Stimulated activated CD4-positive, alpha-beta T cell treated with anti-CD3 and anti-CD28 coated beads, Interleukin-2, amount 100 ng/mL, for 24 hours (primary cell): Measurements from ENCODE around the gene GNAO1.
"Not testable (repeated sequence)": the region's sequence is repeated elsewhere in the genome, so short reads cannot be mapped to it uniquely, and the experiment has no call there.

Source experiments
- DNase-seq, 2 donors: peaks; one replicate each; pipeline ENCODE4 v3.0.0-alpha.2; 2020

GNAO1 gene

DNA sequence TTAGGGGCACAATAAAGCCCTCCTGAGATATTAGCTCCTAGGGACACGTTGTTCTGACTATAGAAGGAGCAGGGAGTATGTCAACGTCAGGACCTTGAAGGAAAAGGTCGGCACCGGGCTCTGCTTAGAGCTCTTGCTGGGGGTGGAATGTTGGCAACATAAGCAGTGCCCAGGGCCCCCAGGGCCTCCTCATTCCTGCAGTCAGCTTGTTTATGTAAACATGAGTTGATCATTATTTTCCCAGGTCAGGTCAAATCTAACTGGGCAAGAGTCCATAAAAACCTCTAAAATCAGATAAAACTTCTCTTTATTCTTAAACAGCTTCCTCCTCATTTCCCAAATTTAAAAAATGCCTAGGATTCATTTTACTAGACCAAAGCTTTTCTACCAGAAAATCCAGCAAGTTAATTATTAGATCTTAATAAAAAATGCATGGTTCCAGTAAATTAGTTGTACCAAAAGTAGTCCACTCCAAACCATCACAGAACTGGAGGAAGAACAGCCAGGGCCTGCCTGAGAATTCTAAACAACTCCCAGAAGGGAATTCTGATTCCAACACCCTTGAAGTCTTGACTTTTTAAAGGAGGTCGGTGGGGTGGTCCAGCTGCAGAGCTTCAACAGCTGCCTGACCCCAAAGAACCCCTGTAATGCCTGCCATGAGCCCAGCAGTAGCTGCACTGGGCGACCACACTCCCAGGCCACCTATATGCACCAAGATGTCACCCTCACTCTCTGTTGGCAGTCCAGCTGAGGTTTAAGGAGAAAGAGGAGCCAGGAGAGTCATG, 179.8 kb downstream of the GNAO1 start:
- no peak for DNase-seq

DNA sequence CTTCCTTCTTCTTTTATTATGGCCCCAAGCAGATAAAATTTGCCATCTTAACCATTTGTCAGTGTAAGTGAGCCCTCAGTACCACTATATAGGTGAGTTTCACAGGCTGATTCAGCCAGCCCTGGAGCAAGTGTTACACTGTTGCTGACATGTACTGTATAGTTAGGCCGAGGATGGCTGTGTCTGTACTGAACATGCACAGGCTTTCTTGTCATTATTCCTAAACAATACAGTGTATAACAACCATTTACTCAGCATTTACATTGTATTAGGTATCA, 180.3 kb downstream of the GNAO1 start:
- no peak for DNase-seq

DNA sequence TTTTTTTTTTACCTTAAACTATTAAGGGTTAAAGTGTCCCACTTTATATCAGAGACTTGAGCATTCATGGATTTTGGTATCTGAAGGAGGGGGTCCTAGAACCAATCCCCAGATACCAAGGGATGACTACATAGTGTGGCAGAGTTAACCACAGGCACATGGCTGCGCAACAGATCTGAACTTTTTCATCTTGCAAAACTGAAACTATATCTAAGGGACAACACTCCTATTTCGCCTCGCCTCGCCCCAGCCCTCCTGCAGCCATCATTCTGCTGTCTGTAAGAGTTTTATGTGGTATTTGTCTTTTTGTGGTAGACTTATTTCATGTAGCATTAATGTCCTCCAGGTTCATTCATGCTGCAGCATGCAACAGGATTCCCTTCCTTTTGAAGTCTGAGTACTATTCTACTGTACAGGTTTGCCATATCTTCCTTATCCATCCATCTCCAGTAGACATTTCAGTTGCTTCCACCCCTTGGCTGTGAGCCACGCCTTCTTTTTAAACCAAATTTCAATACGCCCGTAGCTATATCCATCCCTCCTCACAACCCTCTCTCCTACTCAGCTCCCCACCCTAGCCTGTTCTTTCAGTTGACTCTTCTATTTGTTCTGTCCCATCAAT, 180.8 kb downstream of the GNAO1 start:
- no peak for DNase-seq

DNA sequence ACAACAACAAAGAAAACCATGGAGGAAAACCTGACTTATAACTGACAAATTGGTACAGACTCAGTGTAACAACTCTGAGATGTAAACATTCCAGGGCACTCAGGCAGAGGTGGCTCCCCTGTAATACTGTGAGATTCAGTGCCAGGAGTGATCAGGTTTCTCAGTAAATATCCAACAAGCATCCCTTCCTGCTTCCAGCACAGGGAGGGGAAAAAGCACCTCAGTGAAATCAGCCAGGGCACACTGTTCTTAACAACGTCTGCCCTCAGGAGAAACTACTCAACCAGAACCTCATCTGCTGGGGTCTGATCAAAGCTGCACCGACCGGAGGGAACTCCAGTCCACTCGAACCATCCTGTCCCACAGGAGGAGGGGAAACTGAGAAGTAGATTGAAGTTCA, 181.7 kb downstream of the GNAO1 start:
- no peak for DNase-seq

DNA sequence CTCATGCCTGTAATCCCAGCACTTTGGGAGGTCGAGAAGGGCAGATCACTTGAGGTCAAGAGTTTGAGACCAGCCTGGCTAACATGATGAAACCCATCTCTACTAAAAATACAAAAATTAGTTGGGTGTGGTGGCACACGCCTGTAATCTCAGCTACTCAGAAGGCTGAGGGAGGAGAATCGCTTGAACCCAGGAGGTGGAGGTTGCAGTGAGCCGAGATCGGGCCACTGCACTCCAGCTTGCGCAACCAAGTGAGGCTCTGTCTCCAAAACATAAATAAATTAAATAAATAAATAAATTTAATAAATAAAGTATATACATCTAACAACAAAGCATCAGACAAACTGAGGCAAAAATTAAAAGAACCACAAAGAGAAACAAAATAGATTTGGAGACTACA, 184.5 kb downstream of the GNAO1 start:
- DNase-seq = not testable (repeated sequence)

DNA sequence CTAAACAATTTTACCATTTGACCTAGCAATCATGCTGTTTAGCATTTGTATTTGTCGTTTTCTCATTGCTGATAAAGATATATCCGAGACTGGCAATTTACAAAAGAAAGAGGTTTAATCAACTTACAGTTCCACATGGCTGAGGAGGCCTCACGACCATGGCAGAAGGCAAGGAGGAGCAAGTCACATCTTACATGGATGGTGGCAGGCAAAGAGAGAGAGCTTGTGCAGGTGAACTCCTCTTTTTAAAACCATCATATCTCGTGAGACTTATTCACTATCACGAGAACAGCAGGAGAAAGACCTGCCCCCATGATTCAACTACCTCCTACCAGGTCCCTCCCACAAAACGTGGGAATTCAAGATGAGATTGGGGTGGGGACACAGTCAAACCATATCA, 187.8 kb downstream of the GNAO1 start:
- DNase-seq = not testable (repeated sequence)

DNA sequence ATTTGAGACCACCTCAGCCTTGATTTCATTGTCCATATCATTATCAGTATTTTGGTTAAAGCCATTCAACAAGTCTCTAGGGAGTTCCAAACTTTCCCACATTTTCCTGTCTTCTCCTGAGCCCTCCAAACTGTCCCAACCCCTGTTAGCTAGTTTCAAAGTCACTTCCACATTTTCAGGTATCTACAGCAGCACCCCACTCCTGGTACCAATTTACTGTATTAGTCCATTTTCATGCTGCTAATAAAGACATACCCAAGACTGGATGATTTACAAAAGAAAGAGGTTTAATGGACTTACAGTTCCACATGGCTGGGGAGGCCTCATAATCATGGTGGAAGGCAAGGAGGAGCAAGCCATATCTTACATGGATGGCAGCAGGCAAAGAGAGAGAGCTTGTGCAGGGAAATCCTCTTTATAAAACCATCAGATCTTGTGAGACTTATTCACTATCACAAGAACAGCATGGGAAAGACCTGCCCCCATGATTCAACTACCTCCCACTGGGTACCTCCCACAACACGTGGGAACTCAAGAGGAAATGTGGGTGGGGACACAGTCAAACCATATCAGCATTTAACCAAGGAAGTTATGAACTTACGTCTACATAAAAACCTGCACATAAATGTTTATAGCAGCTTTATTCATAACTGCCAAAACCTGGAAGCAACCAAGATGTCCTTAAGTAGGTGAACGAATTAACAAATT, 189.6 kb downstream of the GNAO1 start:
- not testable (repeated sequence) for DNase-seq

DNA sequence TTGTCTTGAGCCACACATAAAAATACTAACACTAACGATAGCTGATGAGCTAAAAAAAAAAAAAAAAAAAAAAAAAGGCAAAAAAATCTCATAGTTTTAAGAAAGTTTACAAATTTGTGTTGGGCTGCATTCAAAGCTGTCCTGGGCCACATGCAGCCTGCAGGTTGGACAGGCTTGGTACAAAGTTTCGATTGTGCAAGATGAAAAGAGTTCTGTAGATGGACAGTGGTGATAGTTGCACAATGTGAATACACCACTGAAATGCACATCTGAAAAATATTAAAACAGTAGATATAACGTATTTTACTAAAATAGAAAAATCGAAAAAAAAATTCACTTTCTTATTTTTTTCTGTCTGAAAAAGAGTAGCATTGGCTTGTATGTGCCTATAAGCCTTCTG, 191.2 kb downstream of the GNAO1 start:
- DNase-seq = no peak

DNA sequence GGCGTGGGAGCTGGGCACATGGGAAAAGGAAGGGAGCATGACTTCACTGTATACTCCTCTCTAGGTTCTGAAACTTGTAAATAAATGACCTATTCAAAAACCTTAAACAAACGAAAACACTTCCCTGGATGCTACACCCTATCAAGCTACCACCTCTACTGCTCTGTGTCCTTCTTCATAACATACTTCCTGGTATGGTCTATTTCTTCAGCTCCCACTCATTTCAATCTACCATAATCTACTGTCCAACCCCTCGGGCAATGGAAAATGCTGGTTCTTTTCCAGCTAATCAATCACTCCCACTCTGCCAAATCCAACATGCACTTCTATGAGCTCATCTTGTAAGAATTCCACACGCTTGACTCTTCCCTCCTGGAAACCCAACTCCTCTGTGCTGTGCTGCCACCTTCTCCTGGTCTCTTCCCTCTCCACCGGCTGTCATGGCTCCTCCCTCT, 191.6 kb downstream of the GNAO1 start:
- no peak for DNase-seq

DNA sequence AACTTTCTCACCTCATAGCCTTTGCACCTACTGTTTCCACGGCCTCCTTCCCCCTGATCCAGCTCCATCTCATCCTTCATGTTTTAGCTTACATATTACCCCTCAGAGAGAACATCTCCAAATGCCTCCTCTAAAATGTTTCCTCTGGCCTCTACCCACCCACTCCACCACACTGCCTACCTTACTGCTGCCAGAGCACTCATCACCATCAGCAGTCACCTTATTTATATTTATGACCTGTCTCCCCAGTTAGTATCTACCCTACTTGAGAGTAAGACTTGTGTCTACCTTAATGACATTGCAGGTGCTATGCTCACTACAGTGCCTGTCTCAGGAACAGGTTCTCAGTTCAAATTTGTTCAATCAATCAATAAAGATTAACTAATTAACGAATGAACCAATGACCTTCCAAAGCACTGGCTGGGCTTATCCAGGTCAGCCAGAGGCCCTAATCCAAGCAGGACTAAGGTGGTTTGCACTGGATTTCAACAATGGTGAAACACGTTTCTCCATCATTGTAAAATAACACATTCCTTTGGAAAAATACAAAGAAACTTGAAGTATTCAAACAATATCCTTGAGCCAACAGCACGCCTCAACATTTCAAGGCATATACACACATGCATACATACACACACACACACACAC, 192.9 kb downstream of the GNAO1 start:
- no peak for DNase-seq

DNA sequence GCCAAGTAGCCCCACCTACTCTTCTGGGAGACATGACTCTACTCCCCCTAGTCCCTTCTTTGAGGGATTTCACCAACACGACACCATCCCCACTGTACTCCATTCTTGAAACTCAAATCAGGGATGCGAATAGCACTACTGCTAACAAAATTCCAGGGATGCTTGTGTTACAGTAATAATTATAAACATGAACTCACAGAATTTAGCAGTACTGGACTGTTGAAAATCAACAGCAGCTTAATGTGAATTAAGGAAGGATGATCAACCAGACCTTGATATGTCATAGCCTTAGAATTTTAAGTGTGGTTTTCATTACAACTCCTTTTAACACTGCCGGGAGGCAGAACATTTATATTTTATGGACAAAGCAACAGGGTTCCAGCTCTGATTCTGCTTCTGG, 196.1 kb downstream of the GNAO1 start:
- DNase-seq = no peak

DNA sequence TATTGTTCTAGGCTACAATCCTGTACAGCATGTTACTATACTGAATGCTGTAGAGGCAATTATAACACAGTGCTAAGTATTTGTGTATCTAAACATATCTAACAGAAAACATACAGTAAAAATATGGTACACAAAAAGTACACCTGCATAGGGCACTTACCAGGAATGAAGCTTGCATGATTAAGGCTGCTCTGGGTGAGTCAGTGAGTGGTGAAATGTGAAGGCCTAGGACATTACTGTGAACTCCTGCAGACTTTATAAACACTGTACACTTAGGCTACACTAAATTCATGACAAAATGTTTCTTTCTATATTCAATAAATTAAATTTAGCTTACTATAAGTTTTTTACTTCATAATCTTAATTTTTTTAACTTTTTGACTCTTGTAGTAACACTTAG, 196.9 kb downstream of the GNAO1 start:
- DNase-seq = no peak

DNA sequence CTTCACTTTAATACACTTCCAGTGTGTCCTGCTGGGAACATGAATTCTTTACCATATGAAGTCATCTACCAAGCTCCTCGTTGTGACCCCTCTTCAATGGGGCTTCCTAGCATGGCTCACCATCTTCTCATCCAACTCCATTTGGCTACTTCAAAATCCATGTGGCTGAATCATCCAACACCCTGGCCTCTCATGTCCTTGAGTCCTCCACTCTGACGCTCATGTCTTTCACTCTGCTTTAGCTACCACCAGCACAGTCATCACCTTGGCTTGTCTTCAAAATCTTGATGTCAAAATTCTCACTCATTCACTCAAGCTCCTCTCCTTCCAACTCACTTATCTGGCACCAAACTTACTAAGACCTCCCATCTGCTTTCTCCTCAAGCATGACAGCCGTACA, 198.3 kb downstream of the GNAO1 start:
- DNase-seq = no peak

DNA sequence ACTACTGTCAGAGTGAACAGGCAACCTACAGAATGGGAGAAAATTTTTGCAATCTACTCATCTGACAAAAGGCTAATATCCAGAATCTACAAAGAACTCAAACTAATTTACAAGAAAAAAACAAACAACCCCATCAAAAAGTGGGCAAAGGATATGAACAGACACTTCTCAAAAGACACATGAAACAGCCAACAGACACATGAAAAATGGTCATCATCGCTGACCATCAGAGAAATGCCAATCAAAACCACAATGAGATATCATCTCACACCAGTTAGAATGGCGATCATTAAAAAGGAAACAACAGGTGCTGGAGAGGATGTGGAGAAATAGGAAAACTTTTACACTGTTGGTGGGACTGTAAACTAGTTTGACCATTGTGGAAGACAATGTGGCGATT, 205.4 kb downstream of the GNAO1 start:
- not testable (repeated sequence) for DNase-seq

DNA sequence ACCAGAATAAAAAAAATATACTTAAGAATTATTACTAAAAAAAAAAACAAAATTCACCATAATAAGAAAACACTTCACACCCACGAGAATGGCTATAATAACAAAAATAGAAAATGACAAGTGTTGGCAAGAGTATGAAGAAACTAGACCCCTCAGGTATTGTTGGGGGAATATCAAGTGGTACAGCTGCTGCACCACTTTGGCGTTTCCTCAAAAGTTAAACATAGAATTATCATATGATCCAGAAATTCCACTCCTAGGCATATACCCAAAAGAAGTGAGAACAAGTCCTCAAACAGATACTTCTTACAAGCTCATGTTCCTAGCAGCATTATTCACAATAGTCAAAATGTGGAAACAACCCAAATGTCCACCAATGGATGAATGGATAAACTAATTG, 207.8 kb downstream of the GNAO1 start:
- no peak for DNase-seq

DNA sequence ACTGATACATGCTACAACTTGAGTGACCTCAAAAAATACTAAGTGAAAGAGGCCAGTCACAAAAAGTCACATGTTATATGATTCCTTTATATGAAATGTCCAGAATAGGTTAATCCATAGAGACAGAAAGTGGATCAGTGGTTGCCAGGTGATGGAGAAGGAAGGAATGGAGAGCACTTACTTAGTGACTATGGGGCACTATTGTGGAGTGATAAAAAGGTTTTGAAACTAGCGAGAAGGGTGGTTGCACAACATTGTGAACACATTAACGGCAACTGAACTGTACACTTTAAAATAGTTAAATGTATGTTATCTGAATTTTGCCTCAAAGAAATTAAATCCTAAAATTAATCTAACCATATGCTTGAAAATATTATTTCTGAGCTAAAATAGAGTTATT, 208.2 kb downstream of the GNAO1 start:
- no peak for DNase-seq

DNA sequence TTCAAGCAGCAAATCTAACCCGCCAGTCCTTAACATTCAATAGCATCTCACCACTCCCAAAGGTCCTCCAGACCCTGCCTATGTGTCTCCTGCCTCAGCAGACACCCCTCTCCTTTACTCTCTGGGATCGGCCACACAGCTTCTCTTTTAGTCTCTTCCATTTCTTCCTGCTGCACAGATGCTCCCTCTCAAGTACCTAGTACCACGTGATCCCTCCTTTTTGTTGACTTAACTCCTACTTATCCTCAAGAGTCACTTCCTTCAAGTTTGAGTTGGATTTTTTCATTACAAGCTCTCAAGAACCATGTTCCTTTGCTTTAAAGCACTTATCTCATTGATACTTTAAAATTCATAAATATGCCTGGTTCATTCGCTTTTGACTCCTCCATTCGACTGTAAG, 209.2 kb downstream of the GNAO1 start:
- no peak for DNase-seq

DNA sequence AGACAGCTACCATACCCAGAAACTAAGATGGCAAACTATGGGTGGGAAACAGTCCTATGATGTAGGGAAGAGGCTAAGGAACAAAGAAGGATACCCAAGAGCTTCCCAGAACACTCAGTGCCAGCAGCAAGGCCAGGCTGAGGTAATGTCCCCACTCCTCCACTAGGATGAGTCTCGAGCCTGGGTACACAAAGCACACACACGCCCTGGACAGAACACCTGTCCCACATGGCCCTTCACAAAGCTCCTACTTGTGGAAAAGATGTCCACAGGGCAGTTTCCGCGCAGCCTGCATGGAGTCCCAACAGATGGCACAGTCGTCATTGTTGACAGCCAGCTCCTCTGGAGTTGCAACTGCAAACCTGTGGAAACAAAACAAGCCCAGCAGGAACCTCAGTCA, 210.2 kb downstream of the GNAO1 start:
- DNase-seq = no peak

DNA sequence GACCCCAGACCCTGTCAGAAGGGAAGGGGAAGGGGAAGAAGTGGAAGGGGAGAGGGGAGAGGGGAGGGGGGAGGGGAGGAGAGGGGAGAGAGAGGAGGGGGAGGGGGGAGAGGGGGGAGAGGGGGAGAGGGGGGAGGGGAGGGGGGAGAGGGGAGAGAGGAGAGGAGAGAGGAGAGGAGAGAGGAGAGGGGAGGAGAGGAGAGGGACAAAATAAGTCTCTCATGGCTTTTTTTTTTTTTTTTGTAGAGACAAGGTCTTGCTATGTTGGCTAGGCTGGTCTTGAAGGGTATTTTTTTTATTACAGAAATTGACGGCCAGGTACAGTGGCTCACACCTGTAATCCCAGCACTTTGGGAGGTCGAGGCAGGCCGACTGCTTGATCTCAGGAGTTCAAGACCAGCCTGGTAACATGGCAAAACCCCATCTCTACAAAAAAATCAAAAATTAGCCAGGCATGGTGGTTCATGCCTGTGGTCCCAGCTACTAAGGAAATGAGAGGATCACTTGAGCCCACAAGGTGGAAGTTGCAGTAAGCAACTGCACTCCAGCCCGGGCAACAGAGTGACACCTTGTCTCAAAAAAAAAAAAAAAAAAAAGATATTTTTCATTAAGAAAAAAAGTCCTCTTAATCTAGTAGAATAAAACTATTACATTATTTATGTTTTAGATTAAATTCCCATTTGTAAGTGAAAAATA, 214.8 kb downstream of the GNAO1 start:
- DNase-seq = no peak
